GM19438 (cell line): ENCODE measurements around the gene VNN1.
"Not testable (repeated sequence)": the region's sequence is repeated elsewhere in the genome, so short reads cannot be mapped to it uniquely, and the experiment has no call there.

Experiments
- ATAC-seq: cut with Tn5 transposase; IDR thresholded peaks from one replicate; pipeline ENCODE4 v1.9.1; 2021; ENCODE audit warnings: low read depth; ENCODE audit not compliant: unreplicated experiment

VNN1 gene

DNA sequence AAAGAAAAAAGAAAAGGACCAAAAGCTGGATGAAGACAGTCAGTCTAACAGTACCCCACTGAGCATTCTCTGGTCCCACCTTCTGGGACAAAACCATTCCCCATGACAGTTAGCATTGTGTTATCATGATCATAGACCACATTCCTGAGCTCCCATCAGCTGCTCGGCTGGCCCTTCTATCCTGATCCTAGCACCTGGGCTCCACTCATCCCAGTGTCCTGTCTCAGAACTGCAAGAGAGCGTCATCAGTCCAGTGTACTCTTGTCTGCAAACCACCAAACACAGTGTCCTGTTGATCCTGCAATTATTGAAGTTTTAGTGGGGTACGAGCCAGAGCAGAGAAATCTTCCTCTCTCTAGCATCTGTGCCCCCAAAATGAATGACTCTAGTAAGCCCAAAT, 38.9 kb downstream of the VNN1 start:
- no peak for ATAC-seq

GRCh38 chr6:132673376-132674094, 40.3 kb downstream of the VNN1 start:
- no peak for ATAC-seq

DNA sequence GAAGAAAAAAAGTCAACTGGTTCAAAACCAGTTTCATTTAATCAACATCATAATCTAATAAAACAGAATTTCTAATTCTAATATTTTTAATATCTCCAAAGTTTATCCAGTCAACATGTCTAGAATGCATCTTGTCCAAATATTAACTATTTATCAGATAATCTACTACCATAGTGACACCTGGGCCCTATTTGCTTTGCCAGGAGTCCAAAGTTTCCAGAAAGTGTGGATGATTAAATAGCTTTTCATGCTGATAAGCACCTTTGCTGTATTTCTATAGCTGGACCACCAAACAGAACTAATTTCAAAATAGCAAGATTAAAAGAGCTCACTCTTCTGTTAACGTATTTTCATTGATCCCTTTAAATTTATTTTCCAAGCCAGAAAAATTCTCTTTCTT, 42.6 kb downstream of the VNN1 start:
- ATAC-seq = no peak

DNA sequence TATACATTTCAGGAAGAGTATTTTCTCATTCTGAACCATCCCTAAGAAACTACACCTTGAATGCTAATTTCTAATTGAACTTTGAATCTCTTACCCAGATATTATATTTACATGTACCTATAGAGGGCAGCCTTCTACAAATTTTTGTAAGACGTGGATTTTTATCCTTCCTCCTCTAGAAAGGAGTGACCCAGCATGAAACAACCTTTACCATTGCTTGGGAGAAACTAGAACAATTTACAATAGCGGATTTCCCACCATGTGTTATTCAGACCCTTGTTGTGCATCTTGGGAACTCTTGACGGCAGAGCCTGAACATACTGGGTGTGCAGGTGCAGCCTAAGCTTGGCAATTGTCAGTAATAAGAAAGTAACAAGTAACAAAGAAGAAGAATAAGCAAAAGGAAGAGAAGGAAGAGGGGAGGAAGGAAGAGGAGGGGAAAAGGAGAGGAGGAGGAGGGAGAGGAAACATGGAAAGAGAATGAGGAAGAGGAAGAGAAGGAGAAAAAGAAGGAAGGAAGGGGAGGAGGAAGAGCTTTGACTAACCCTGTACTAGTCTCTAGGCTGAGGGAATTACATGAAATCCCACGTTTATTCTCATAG, 44.1 kb downstream of the VNN1 start:
- peak; percentile 71 for ATAC-seq

DNA sequence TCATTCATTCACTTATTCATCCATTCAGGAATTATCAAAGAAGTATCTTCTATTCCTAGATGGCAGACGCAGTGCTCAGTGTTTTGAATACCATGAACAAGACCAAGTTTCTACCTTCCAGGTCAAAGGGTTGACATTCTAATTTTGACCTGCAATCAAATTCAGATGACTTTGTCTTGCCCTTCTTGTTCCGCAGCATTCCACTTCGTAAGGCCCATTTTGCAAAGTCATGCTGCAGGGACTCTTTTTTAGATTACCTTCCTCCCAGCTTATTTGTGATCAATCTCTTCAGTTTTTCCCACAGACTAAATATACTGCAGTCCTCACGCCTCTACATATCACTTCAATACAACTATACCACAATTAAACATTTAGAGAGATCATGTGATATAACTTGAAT, 47.7 kb downstream of the VNN1 start:
- no peak for ATAC-seq

DNA sequence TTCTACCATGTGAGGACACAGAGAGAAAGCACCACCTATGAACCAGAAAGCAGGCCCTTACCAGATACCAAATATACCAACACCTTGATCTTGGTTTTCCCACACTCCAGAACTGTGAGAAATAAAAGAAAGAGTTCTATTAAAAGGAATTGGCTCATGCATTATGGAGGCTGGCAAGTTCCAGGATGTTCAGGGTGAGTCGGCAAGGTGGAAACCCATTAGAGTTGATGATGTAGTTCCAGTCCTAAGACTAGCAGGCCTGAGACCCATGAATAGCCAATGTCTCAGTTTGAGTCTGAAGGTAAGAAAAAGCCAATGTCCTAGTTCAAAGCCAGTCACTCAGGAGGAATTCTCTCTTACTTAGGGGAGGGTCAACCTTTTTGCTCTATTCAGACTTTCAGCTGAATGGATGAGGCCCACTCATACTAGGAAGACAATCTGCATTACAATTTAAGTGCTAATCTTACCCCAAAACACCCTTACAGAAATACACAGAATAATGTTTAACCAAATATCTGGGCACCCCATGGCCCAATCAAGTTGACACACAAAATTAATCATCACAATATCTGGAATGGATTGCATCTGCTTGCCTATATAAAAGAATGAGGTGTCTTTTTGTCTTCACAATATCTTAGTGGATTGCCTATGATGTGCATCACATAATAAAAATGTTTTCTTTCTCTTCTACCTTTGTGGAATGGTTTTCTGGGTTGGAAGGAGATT, 49.4 kb downstream of the VNN1 start:
- ATAC-seq = no peak

- no peak for ATAC-seq
These were observed 50.2 kb downstream of the VNN1 start for GRCh38 chr6:132663661-132664060.

- ATAC-seq = no peak
These were observed 51.9 kb downstream of the VNN1 start for GRCh38 chr6:132661906-132662305.

- ATAC-seq = no peak
These were observed 54.8 kb downstream of the VNN1 start, which contains the start of gene TAAR1 for GRCh38 chr6:132659082-132659481. Gene TAAR1, minus strand, starts transcription at chr6:132659182. Its CDS starts 13,179 bp downstream, at chr6:132646003.

GRCh38 chr6:132651062-132651461, 62.8 kb downstream of the VNN1 start:
- ATAC-seq = no peak

DNA sequence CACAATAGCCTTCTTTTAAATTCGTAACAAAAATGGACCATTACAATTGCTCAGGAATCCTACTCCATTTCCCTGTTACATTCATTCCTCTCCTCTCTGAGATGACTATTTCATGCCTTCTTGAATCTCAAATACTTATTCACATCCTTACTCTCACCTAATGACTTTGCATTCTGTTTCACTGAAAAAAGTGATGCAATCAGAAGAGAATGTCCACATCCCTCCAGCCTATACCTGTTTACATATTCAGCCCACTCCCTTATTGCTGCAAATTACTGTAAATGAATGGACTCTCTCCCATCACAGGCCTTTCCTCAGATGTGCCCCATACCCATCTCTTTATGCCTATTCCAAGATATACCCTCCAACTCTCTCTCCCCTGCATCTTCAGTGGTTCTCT, 63.4 kb downstream of the VNN1 start:
- ATAC-seq = no peak

- no peak for ATAC-seq
These were observed 65.0 kb downstream of the VNN1 start for GRCh38 chr6:132648828-132649227.

GRCh38 chr6:132648356-132648755, 65.5 kb downstream of the VNN1 start:
- peak; percentile 86 for ATAC-seq

- ATAC-seq = no peak
These were observed 70.3 kb downstream of the VNN1 start for GRCh38 chr6:132643547-132643946.

DNA sequence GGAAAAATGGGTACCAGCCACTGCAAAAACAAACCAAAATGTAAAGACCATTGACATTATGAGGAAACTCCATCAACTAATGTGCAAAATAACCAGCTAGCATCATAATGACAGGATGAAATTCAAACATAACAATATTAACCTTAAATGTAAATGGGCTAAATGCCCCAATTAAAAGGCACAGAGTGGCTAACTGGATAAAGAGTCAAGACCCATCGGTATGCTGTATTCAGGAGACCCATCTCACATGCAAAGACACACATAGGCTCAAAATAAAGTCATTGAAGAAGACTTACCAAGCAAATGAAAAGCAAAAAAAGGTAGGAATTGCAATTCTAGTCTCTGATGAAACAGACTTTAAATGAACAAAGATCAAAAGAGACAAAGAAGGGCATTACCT, 76.7 kb downstream of the VNN1 start:
- not testable (repeated sequence) for ATAC-seq

- not testable (repeated sequence) for ATAC-seq
These were observed 77.9 kb downstream of the VNN1 start for GRCh38 chr6:132635906-132636305.

DNA sequence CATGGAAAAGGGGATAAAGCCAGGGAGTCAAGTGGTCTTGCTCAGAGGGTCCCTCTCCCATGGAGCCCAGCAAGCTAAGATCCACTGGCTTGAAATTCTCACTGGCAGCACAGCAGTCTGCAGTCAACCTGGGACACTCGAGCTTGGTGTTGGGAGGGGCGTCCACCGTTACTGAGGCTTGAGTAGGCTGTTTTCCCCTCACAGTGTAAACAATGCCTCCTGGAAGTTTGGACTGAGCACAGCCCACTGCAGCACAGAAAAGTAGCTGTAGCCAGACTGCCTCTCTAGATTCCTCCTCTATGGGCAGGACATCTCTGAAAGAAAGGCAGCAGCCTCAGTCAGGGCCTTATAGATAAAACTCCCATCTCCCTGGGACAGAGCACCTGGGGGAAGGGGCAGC, 78.6 kb downstream of the VNN1 start:
- ATAC-seq = not testable (repeated sequence)

GRCh38 chr6:132634796-132635195, 79.1 kb downstream of the VNN1 start:
- no peak for ATAC-seq

DNA sequence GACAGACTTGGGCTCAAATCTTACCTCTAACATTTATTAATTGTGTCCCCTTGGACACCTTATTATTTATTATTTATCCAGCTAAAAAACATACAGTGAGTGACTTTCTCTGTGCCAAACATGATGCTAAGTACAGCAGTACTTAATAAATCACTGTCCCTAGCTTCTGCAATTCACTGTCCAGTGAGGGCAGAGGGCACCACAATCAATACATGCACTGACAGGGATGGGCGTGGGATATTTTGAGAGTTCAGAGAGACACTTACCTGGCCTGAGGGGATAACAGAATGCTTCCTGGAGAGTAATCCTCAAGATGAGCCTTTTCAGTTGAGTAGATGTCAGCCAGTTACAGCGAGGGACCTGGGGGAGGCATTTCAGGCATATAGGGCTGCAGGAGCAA, 80.5 kb downstream of the VNN1 start:
- ATAC-seq = no peak
